ENCODE results near the gene DCTN3.
"Not testable (repeated sequence)": the region's sequence is repeated elsewhere in the genome, so short reads cannot be mapped to it uniquely, and the experiment has no call there.

Gene DCTN3

GRCh38 chr9:34647084-34647403 lies 26.7 kb upstream of the DCTN3 start:
- FAIRE-seq: no peak
- no peak for DNase-seq (ENCODE audit: low spot score)

- FAIRE-seq (no peak), DNase-seq (ENCODE audit: low spot score) (peak; percentile 64)
Measured at GRCh38 chr9:34646211-34647083, 26.2 kb upstream of the DCTN3 start, which contains the start of gene GALT. Gene GALT (plus strand): TSS chr9:34646675. CDS start chr9:34646705, 30 bp downstream.

GRCh38 chr9:34644766-34645314 lies 24.5 kb upstream of the DCTN3 start:
- DNase-seq (ENCODE audit: low spot score): no peak
- no peak for FAIRE-seq

GRCh38 chr9:34642679-34643078 lies 22.4 kb upstream of the DCTN3 start:
- DNase-seq (ENCODE audit: low spot score) (no peak), FAIRE-seq (no peak)

GRCh38 chr9:34639322-34639721 lies 19.0 kb upstream of the DCTN3 start:
- FAIRE-seq; DNase-seq (ENCODE audit: low spot score): not testable (repeated sequence)

- DNase-seq (ENCODE audit: low spot score) (no peak), FAIRE-seq (no peak)
Measured at GRCh38 chr9:34638138-34638445, 17.8 kb upstream of the DCTN3 start.

- no peak for FAIRE-seq
- DNase-seq (ENCODE audit: low spot score): peak; percentile 73
Measured at GRCh38 chr9:34637356-34638137, 17.3 kb upstream of the DCTN3 start, which contains the start of gene SIGMAR1. Gene SIGMAR1 (minus strand): TSS chr9:34637787. CDS start chr9:34637697, 90 bp downstream.

GRCh38 chr9:34636791-34637355 lies 16.6 kb upstream of the DCTN3 start:
- no peak for FAIRE-seq
- DNase-seq (ENCODE audit: low spot score): no peak

- DNase-seq (ENCODE audit: low spot score) (no peak), FAIRE-seq (no peak)
Measured at GRCh38 chr9:34635556-34635955, 15.3 kb upstream of the DCTN3 start.

GRCh38 chr9:34634551-34635248 lies 14.4 kb upstream of the DCTN3 start:
- DNase-seq (ENCODE audit: low spot score): no peak
- no peak for FAIRE-seq

- DNase-seq (ENCODE audit: low spot score) (peak; percentile 44), FAIRE-seq (no peak)
Measured at GRCh38 chr9:34633851-34634550, 13.7 kb upstream of the DCTN3 start.

- FAIRE-seq (no peak), DNase-seq (ENCODE audit: low spot score) (no peak)
Measured at GRCh38 chr9:34633166-34633565, 12.9 kb upstream of the DCTN3 start.

- DNase-seq (ENCODE audit: low spot score): no peak
- no peak for FAIRE-seq
Measured at GRCh38 chr9:34630402-34631154, 10.3 kb upstream of the DCTN3 start.

- no peak for FAIRE-seq
Measured at GRCh38 chr9:34629491-34629808, 9.2 kb upstream of the DCTN3 start.

GRCh38 chr9:34628656-34629490 lies 8.6 kb upstream of the DCTN3 start, which contains the start of gene ARID3C:
Gene ARID3C (minus strand): TSS chr9:34629066. CDS start chr9:34628014, 1,052 bp downstream.
- DNase-seq (ENCODE audit: low spot score) (no peak), FAIRE-seq (no peak)

More at GRCh38 chr9:34629491-34629808, 9.2 kb upstream of the DCTN3 start:
- DNase-seq (ENCODE audit: low spot score): no peak

- no peak for DNase-seq (ENCODE audit: low spot score)
- no peak for FAIRE-seq
Measured at GRCh38 chr9:34627716-34628655, 7.7 kb upstream of the DCTN3 start.

- FAIRE-seq: no peak
- no peak for DNase-seq (ENCODE audit: low spot score)
Measured at GRCh38 chr9:34625186-34625486, 4.8 kb upstream of the DCTN3 start.
